ENCODE measurements around the gene RUNX1.

- TF ChIP-seq CTCF (IDR thresholded peaks at IDR 0.05 in 2 of 3, conservative IDR thresholded peaks at IDR 0.05 in 1 of 3; ENCODE audit: control insufficient read depth in 2 of 3, extremely low read depth in 1 of 3, insufficient read depth in 1 of 3, low read depth in 3 of 3, low read length in 3 of 3) = no peak
- TF ChIP-seq EP300 (IDR thresholded peaks at IDR 0.05; ENCODE audit: borderline replicate concordance in 1 of 2, control insufficient read depth in 1 of 2, low read depth in 2 of 2, low read length in 2 of 2) = no peak
- TF ChIP-seq EZH2 (IDR thresholded peaks at IDR 0.05; ENCODE audit: borderline replicate concordance, control insufficient read depth, low read depth, low read length) = no peak
These were observed 148.7 kb downstream of the RUNX1 start for GRCh38 chr21:34900376-34900775.

Data from GM12878 (cell line).